ENCODE results near the gene RTBDN. TPM values are rescaled to one million over a fixed set of nuclear protein-coding genes. Genes with fewer than 3 reads are reported as not detected.

Gene RTBDN
- total RNA-seq, 4 donors from 2014 or later: not detected

DNA sequence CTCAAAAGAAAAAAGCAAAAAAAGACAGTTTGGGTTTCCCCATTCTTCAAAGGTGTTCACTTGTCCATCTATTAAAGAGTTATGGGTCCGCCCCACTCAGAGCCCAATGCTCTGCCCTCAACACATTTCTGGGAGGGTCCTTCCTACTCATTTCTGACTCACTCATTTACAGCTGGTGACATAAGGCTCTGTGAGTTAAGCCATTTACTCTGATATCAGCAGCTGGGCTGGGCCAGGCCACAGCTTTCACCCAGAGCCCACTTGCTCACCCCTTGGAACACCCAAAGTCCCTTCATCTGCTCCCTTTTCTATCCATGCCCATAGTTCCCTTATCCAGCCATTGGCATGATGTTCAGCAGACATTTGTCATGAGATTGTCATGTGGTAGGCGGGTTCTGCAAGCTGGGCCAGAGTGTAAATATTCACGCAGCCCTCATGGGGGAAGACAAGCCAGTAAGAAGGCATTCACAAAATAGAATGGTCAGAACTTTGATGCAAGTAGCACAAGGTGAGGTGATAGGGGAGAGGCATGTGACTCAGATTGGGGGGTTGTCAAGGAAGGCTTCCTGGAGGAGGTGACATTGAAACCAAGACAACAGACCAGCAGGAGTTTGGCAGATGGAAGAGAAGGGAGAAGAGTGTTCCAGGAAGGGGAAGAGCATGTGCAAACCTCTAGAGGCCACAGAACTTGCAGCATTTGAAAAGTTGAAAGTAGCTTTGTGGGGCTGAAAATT is 9.8 kb upstream of the RTBDN start:
- Histone ChIP-seq H3K4me3 (no peak overlapping the region), H3K4me1 (peaks cover 5 to 6% of the 10 kb centered on the region in 2 donors), H3K9me3 (no peaks in the 10 kb centered on the region), H3K27ac (no peak overlapping the region), H3K27me3 (peaks cover 51 to 54% (median 52%) of the 10 kb centered on the region in 3 donors), H3K36me3 (no peaks in the 10 kb centered on the region)
- ATAC-seq (no peak), DNase-seq (no peak)
- intact Hi-C loops (cut with DNase I; ENCODE audit: low total_unique reads) (no loop called here), in situ Hi-C loops (cut with MboI; ENCODE audit: low sequenced_read_pairs in 4 of 4) (loop anchor here in 2 of 4 donors (10.0 kb wide), 1 partner anchor 79 kb away; no protein-coding TSS in a partner anchor)
- TF ChIP-seq POLR2A (IDR thresholded peaks at IDR 0.05): no peak
- TF ChIP-seq, protein P1, sequence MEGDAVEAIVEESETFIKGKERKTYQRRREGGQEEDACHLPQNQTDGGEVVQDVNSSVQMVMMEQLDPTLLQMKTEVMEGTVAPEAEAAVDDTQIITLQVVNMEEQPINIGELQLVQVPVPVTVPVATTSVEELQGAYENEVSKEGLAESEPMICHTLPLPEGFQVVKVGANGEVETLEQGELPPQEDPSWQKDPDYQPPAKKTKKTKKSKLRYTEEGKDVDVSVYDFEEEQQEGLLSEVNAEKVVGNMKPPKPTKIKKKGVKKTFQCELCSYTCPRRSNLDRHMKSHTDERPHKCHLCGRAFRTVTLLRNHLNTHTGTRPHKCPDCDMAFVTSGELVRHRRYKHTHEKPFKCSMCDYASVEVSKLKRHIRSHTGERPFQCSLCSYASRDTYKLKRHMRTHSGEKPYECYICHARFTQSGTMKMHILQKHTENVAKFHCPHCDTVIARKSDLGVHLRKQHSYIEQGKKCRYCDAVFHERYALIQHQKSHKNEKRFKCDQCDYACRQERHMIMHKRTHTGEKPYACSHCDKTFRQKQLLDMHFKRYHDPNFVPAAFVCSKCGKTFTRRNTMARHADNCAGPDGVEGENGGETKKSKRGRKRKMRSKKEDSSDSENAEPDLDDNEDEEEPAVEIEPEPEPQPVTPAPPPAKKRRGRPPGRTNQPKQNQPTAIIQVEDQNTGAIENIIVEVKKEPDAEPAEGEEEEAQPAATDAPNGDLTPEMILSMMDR (IDR thresholded peaks at IDR 0.05 in 4 of 5, conservative IDR thresholded peaks at IDR 0.05 in 1 of 5): no peak

DNA sequence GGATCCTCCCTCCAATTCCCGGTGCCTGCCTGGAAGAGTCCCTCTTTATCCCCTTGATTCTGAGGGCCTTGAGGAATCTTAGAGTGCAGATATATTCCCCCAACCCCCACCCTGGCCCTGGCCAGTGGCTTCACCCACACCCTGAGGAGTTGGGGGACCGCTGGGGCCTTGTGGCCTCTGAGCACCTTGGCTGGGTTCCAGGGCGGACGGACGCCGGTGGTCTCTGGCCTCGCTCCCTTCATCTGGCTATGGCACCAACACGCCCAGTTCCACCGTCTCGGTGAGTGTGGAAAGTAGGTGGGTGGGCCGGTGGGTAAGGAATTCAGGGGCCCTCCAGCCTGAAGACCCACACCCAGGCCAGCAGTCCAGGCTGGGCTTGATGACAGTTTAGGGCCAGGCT is 8.9 kb upstream of the RTBDN start:
- peaks cover 59 to 62% (median 60%) of the 10 kb centered on the region in 3 donors for H3K27me3 ChIP-seq
- TF ChIP-seq POLR2A (IDR thresholded peaks at IDR 0.05): no peak
- TF ChIP-seq, protein P1 (IDR thresholded peaks at IDR 0.05 in 4 of 5, conservative IDR thresholded peaks at IDR 0.05 in 1 of 5): no peak
- no peaks in the 10 kb centered on the region for H3K36me3 ChIP-seq
- DNase-seq: no peak
- intact Hi-C loops (cut with DNase I; ENCODE audit: low total_unique reads): no loop called here
- H3K4me3 ChIP-seq: no peak overlapping the region
- no peaks in the 10 kb centered on the region for H3K9me3 ChIP-seq
- no peak for ATAC-seq
- peaks cover 10 to 12% of the 10 kb centered on the region in 2 donors for H3K4me1 ChIP-seq
- in situ Hi-C loops (cut with MboI; ENCODE audit: low sequenced_read_pairs in 4 of 4): loop anchor here in 2 of 4 donors (10.0 kb wide), 1 partner anchor 79 kb away; no protein-coding TSS in a partner anchor
- no peak overlapping the region for H3K27ac ChIP-seq

DNA sequence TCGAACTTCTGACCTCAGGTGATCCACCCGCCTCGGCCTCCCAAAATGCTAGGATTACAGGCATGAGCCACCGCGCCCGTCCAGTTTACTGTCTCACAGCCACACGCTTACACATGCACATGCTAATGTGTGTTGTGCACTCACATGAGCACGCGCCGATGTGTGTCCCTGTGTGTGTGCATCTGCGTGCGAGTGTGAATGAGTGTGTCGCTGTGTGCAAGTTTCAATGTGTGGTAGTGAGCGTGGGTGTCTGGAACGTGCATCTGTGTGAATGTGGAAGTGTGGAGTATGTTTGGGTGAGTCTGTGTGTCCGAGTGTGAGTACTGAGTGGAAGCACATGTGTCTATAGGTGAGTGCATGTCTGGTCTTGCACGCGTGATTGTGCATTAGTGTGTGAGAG is 8.1 kb upstream of the RTBDN start:
- H3K27ac ChIP-seq: no peak overlapping the region
- peaks cover 65 to 68% (median 66%) of the 10 kb centered on the region in 3 donors for H3K27me3 ChIP-seq
- H3K4me3 ChIP-seq: no peak overlapping the region
- no peak for TF ChIP-seq POLR2A (IDR thresholded peaks at IDR 0.05)
- TF ChIP-seq, protein P1 (IDR thresholded peaks at IDR 0.05 in 4 of 5, conservative IDR thresholded peaks at IDR 0.05 in 1 of 5): no peak
- H3K9me3 ChIP-seq: no peaks in the 10 kb centered on the region
- no peaks in the 10 kb centered on the region for H3K36me3 ChIP-seq
- H3K4me1 ChIP-seq: peaks cover 7 to 8% of the 10 kb centered on the region in 2 donors
- intact Hi-C loops (cut with DNase I; ENCODE audit: low total_unique reads) (no loop called here), in situ Hi-C loops (cut with MboI; ENCODE audit: low sequenced_read_pairs in 4 of 4) (loop anchor here in 2 of 4 donors (10.0 kb wide), 1 partner anchor 78 kb away; no protein-coding TSS in a partner anchor)
- DNase-seq (no peak), ATAC-seq (no peak)

DNA sequence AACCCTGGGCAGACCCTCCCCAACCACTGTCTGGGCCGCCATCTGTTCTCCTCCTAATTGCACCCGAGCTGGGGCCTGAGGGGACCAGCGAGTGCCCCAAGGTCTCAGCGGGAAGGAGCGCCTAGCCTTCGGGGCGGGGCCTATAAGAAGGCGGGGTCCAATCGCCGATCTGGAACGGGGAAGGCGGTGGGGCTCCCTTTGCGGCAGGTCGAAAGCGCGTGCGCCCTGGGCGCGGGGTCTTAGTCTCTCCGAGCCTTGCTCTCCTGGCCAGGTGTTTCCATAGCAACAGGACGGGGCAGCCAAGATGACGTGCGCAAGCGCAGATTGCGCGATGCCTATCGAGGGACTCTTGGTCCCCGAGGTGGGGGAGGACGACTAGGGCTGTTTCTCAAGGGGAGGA is 6.7 kb upstream of the RTBDN start:
- no peak overlapping the region for H3K27ac ChIP-seq
- intact Hi-C loops (cut with DNase I; ENCODE audit: low total_unique reads): no loop called here

More for the DNA sequence above, 6.7 kb upstream of the RTBDN start:
- in situ Hi-C loops (cut with MboI; ENCODE audit: low sequenced_read_pairs in 4 of 4): loop anchor here in 2 of 4 donors (10.0 kb wide), 1 partner anchor 76 kb away; no protein-coding TSS in a partner anchor
- peak overlapping the region in 3 of 4 donors; percentile 21 to 36 (median 21) for H3K4me3 ChIP-seq
- H3K36me3 ChIP-seq: no peaks in the 10 kb centered on the region
- H3K4me1 ChIP-seq: peaks cover 4 to 6% of the 10 kb centered on the region in 2 donors
- H3K9me3 ChIP-seq: no peaks in the 10 kb centered on the region
- ATAC-seq (no peak), DNase-seq (no peak)
- TF ChIP-seq, protein P1 (IDR thresholded peaks at IDR 0.05 in 4 of 5, conservative IDR thresholded peaks at IDR 0.05 in 1 of 5): no peak
- TF ChIP-seq POLR2A (IDR thresholded peaks at IDR 0.05): no peak
- H3K27me3 ChIP-seq: peaks cover 73 to 82% (median 75%) of the 10 kb centered on the region in 3 donors

All from gastrocnemius medialis (tissue), 4 donors.